GM18526 (cell line): ENCODE measurements around the gene TEKT3.

ENCODE experiments used
- POLR2A ChIP-seq: IDR thresholded peaks from 3 replicates; pipeline ENCODE4 v1.6.1; 2011; ENCODE audit not compliant: insufficient read length; ENCODE audit errors: extremely low read depth

TEKT3 gene

DNA sequence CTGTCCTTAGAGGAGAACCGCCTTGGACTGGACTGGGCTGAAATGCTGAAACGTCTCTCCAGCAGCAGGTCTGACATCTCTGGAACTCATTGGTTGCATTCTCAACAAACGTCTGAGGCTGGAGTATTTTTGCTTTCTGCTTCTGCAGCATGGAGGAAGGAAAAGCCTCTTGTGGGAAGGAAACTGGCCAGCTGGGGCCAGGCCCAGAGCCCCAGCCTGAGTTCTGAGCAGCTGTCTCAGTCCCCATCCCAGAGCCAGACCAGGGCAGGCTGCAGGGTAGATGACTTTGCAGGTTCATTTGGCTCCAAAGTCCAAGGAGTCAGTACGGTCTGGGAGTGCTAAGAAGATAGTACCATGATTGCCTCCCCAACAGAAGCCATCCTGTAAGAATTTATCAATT, 18.3 kb downstream of the TEKT3 start:
- TF ChIP-seq POLR2A = no peak

- TF ChIP-seq POLR2A = no peak
Observed at GRCh38 chr17:15321556-15322251, 19.7 kb downstream of the TEKT3 start.

- no peak for TF ChIP-seq POLR2A
Observed at GRCh38 chr17:15319452-15320010, 21.9 kb downstream of the TEKT3 start.

DNA sequence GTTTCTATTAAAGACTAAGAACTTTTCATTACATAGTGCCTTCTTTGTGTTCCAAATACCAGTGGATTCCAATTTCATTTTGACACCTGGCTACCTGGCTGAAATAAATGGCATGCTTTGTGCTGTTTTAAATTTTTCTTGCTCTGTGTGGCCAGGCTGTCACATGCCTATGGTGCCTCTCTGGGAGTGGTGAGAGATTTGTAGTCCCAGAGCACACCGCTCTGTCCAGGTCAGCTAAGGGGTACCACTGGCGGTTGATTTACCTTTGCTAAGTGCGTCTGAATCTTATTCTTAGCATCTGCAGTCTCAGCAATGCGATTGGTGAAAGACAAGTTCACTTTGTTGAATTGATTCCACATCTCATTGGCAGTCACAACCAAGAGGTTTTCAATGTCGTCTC, 29.4 kb downstream of the TEKT3 start:
- TF ChIP-seq POLR2A = no peak

DNA sequence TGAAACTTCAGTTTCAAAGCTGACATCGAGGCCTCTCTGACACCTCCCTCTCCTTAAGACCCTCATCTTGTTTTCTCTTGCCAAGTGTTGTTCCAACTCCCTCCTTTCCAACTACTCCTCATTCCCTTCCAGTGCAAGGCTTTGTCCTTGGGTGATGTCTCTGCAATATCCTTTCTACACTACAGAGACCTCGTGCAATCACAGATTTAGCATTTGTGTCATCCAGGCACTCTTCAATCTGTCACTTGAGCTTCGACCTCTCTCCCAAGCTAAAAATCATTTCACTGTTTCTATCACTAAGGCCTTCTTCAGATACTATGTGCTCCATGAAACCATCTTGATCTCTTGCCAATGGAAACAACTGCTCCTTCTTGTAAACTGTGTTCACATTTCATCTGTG, 31.6 kb downstream of the TEKT3 start:
- TF ChIP-seq POLR2A = no peak

- no peak for TF ChIP-seq POLR2A
Observed at GRCh38 chr17:15309236-15309635, 32.2 kb downstream of the TEKT3 start.

- no peak for TF ChIP-seq POLR2A
Observed at GRCh38 chr17:15308758-15309157, 32.6 kb downstream of the TEKT3 start.

DNA sequence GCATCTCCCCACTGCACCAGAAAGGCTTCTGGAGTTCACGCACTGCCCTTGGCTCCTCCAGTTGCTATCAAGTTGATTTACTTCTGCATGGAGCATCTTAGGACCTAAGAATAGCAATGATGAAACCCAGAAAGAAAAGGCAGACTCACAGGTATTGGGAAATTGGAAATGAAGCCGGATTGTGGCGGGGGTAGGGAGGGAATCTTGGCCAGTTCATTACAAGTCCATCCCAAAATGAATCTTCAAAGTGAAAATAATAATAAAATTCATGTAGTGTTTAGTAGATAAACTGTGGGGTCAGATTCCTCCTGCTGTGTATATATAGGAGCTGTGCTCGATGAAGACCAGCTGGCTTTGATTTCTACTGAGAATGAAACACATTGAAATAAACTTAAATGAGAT, 33.7 kb downstream of the TEKT3 start:
- TF ChIP-seq POLR2A = no peak

- no peak for TF ChIP-seq POLR2A
Observed at GRCh38 chr17:15303851-15304250, 37.5 kb downstream of the TEKT3 start.

DNA sequence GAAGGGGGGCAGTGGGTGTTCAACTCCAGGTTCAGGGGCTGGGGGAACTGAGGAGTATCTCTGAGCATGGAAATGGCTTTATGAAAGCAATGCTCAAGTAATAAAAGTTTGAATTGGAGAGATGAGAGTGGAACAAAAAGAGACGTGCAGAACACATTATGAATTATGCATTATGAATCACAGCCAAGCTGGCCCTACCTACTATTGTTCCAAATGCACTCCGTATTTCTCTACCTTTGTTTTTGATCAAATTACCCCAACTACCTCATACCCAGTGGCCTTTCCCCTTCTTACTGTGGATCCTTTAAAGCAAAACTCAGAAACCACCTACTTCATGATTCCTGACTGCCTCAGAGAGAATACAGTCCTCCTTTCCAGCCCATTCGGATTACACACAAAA, 38.1 kb downstream of the TEKT3 start:
- no peak for TF ChIP-seq POLR2A

DNA sequence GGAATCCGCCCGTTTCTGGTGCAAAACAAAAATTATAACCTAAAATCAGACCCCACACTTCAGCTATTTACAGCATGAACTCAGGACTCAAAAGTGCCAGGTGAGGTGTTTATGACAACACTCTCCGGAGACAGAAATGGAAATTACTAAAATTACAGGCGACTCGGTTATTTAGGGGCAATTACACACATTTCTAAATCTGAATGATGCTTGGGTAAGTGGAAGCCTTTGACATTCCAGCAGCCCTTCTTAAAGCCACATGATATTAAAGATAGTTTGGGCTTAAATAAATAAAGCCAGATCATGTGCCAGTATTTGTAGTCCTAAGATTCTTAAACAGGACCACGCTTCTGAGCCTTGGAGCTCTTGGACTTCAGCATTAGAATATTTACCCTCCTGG, 39.6 kb downstream of the TEKT3 start:
- no peak for TF ChIP-seq POLR2A

GRCh38 chr17:15298176-15298575, 43.2 kb downstream of the TEKT3 start:
- TF ChIP-seq POLR2A = no peak

DNA sequence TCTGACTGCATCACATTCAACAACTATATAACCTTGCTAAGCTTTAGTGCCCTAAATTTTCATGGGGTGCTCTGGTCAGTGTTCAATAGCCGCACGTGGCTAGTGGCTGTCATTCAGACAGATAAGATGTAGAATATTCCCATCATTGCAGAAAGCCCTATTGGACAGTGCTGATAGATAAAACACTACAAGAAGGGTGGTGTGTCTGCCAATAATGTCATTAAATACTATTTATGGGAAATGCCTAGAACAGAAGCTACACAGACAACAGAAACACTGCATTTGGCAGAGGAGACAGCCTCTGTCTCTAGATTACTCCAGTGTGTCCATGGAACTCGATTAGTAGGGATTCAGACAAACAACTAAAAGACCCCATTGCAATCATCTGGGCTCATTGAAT, 47.8 kb downstream of the TEKT3 start:
- TF ChIP-seq POLR2A = no peak

GRCh38 chr17:15291674-15292361, 49.6 kb downstream of the TEKT3 start:
- no peak for TF ChIP-seq POLR2A

DNA sequence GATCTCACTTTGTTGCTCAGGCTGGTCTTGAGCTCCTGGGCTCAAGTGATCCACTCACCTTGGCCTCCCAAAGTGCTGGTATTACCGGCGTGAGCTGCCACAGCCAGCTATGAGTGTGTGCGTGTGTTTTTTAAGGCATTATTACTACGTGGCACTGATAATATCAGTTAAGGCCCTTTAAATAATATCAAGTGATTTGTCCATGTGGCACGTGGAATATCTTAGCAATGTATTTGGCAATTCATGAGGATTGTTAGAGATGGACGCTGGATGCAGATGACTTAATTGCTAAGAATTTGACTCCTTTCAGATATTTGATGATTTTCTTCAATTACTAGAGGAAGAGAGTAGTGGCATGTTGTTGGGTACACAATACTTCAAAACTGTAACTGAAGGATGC, 50.8 kb downstream of the TEKT3 start:
- no peak for TF ChIP-seq POLR2A

GRCh38 chr17:15289285-15290183, 51.9 kb downstream of the TEKT3 start:
- TF ChIP-seq POLR2A = no peak

- no peak for TF ChIP-seq POLR2A
Observed at GRCh38 chr17:15288859-15289258, 52.5 kb downstream of the TEKT3 start.
